Measurements from ENCODE around the gene TCL1B.

Gene TCL1B, protein sequence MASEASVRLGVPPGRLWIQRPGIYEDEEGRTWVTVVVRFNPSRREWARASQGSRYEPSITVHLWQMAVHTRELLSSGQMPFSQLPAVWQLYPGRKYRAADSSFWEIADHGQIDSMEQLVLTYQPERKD

GRCh38 chr14:95685978-95686922 is at the start of gene TCL1B:
Gene TCL1B (plus strand): TSS chr14:95686426. CDS start chr14:95686468, 42 bp downstream.
- TF ChIP-seq, protein P1, sequence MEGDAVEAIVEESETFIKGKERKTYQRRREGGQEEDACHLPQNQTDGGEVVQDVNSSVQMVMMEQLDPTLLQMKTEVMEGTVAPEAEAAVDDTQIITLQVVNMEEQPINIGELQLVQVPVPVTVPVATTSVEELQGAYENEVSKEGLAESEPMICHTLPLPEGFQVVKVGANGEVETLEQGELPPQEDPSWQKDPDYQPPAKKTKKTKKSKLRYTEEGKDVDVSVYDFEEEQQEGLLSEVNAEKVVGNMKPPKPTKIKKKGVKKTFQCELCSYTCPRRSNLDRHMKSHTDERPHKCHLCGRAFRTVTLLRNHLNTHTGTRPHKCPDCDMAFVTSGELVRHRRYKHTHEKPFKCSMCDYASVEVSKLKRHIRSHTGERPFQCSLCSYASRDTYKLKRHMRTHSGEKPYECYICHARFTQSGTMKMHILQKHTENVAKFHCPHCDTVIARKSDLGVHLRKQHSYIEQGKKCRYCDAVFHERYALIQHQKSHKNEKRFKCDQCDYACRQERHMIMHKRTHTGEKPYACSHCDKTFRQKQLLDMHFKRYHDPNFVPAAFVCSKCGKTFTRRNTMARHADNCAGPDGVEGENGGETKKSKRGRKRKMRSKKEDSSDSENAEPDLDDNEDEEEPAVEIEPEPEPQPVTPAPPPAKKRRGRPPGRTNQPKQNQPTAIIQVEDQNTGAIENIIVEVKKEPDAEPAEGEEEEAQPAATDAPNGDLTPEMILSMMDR (IDR thresholded peaks at IDR 0.05; ENCODE audit: borderline replicate concordance, insufficient read depth, low read depth, low read length), result no peak
- no peak within 1 kb of the TSS for H3K4me3 ChIP-seq (ENCODE audit: low read depth, low read length)

- TF ChIP-seq, protein P1 (IDR thresholded peaks at IDR 0.05; ENCODE audit: borderline replicate concordance, insufficient read depth, low read depth, low read length), result no peak
- no peak overlapping the region for H3K4me3 ChIP-seq (ENCODE audit: low read depth, low read length)
Observed at GRCh38 chr14:95644981-95645380, 41.2 kb upstream of the TCL1B start.

GRCh38 chr14:95645389-95645996 is 40.7 kb upstream of the TCL1B start:
- TF ChIP-seq, protein P1 (IDR thresholded peaks at IDR 0.05; ENCODE audit: borderline replicate concordance, insufficient read depth, low read depth, low read length), result no peak
- H3K4me3 ChIP-seq (ENCODE audit: low read depth, low read length), result no peak overlapping the region

GRCh38 chr14:95647926-95648325 is 38.3 kb upstream of the TCL1B start:
- H3K4me3 ChIP-seq (ENCODE audit: low read depth, low read length), result no peak overlapping the region
- TF ChIP-seq, protein P1 (IDR thresholded peaks at IDR 0.05; ENCODE audit: borderline replicate concordance, insufficient read depth, low read depth, low read length), result no peak

DNA sequence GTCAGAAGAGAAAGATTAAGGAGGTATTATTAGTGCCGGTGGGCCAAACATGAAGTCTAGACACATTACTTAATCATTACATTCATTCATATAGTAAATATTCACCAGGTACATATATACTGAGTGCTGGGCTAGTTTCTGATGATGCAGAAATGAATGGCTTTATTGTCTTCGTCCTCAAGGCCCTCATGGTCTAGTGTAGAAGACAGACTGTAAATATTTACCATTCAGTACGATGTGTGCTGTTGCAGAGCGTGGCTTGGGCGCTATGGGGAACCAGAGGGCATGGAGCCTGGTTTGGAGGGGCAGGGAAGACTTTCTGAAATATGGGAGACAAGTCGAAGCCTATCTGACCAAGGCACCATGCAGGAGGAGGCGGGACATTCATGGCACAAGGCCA is 37.0 kb upstream of the TCL1B start:
- no peak overlapping the region for H3K4me3 ChIP-seq (ENCODE audit: low read depth, low read length)
- TF ChIP-seq, protein P1 (IDR thresholded peaks at IDR 0.05; ENCODE audit: borderline replicate concordance, insufficient read depth, low read depth, low read length), result no peak

- TF ChIP-seq, protein P1 (IDR thresholded peaks at IDR 0.05; ENCODE audit: borderline replicate concordance, insufficient read depth, low read depth, low read length), result no peak
- H3K4me3 ChIP-seq (ENCODE audit: low read depth, low read length), result no peak overlapping the region
Observed at GRCh38 chr14:95651028-95651427, 35.2 kb upstream of the TCL1B start.
